H1 (cell line): ENCODE measurements around the gene AGXT2. TPM values are rescaled to one million over a fixed set of nuclear protein-coding genes. Genes with fewer than 3 reads are reported as not detected.

Experiments used
- CTCF ChIA-PET: fragments of 300-600 bp; sonication (Branson Sonifier 250); formaldehyde crosslinking; loops from one replicate; lab custom pipeline; 2021; ENCODE audit not compliant: partially characterized antibody; lab: Charles Lee
- POLR2A ChIA-PET: fragments of 300-600 bp; sonication (Branson Sonifier 250); formaldehyde crosslinking; loops from one replicate; lab custom pipeline; 2021; ENCODE audit warnings: inconsistent platforms; ENCODE audit not compliant: partially characterized antibody; lab: Charles Lee
- DNase-seq, 2 experiments: peaks; one replicate each; pipeline versions ENCODE4 v3.0.0 to v3.0.0-alpha.2; 2010 to 2022; ENCODE audit warnings: low spot score in 2 of 2, low read depth in 1 of 2, mixed read lengths in 1 of 2
- FAIRE-seq: peaks from 2 replicates; lab custom pipeline; 2011; peaks lifted over from hg19 to GRCh38; lab: Jason Lieb, UNC
- H2AFZ ChIP-seq: 2 replicates; pipeline ENCODE4 v1.8.1; 2012; ENCODE audit warnings: low read length, inconsistent platforms
- H2AK5ac ChIP-seq: 2 replicates; pipeline ENCODE4 v1.6.1; 2013; ENCODE audit warnings: low read depth, low read length
- H2BK120ac ChIP-seq: replicated peaks from 2 replicates; pipeline ENCODE3; 2013; ENCODE audit warnings: low read depth, low read length, inconsistent platforms
- H2BK12ac ChIP-seq: 2 replicates; pipeline ENCODE4 v1.6.1; 2013; ENCODE audit warnings: low read depth, low read length
- H2BK15ac ChIP-seq: 2 replicates; pipeline ENCODE4 v1.6.1; 2013; ENCODE audit warnings: low read length
- H2BK20ac ChIP-seq: 2 replicates; pipeline ENCODE4 v1.6.1; 2013; ENCODE audit warnings: low read length
- H2BK5ac ChIP-seq: 2 replicates; pipeline ENCODE4 v1.6.1; 2013; ENCODE audit warnings: low read depth, low read length
- H3K14ac ChIP-seq: 2 replicates; pipeline ENCODE4 v1.6.1; 2013; ENCODE audit warnings: inconsistent platforms; ENCODE audit not compliant: insufficient read length
- H3K18ac ChIP-seq: 2 replicates; pipeline ENCODE4 v1.6.1; 2013; ENCODE audit warnings: low read length; ENCODE audit errors: extremely low read depth
- H3K23ac ChIP-seq: 2 replicates; pipeline ENCODE4 v1.6.1; 2013; ENCODE audit warnings: inconsistent platforms; ENCODE audit not compliant: insufficient read length
- H3K23me2 ChIP-seq: 2 replicates; pipeline ENCODE4 v1.6.1; 2013; ENCODE audit warnings: low read depth, low read length
- H3K27ac ChIP-seq: 2 replicates; pipeline ENCODE4 v1.6.1; 2011; ENCODE audit warnings: low read depth, low read length, inconsistent platforms
- H3K27me3 ChIP-seq, 4 experiments: replicated peaks in 1 of 4; 1 replicate in 1 of 4; 2 replicates in 3 of 4; pipeline versions ENCODE4 v1.6.1 to v1.8.1; 2011 to 2013; ENCODE audit warnings: low read length in 3 of 4, mild to moderate bottlenecking in 3 of 4, inconsistent platforms in 2 of 4, mixed read lengths in 2 of 4, moderate library complexity in 1 of 4; ENCODE audit not compliant: control insufficient read depth in 3 of 4, insufficient read depth in 3 of 4; ENCODE audit errors: extremely low read depth in 1 of 4
- H3K36me3 ChIP-seq, 4 experiments: 2 replicates each; pipeline versions ENCODE4 v1.6.1 to v1.8.1; 2011 to 2013; ENCODE audit warnings: mild to moderate bottlenecking in 4 of 4, low read length in 3 of 4, moderate library complexity in 2 of 4, control low read depth in 1 of 4, inconsistent platforms in 1 of 4; ENCODE audit not compliant: insufficient read depth in 4 of 4, control insufficient read depth in 2 of 4
- H3K4ac ChIP-seq: replicated peaks from 2 replicates; pipeline ENCODE3; 2013; ENCODE audit warnings: low read length, low read depth, mixed read lengths, inconsistent platforms; ENCODE audit not compliant: insufficient read length
- H3K4me1 ChIP-seq, 4 experiments: replicated peaks in 1 of 4; 1 replicate in 1 of 4; 2 replicates in 3 of 4; pipeline versions ENCODE4 v1.6.1 to v1.8.1; 2011 to 2013; ENCODE audit warnings: low read length in 3 of 4, inconsistent platforms in 2 of 4, mixed read lengths in 1 of 4; ENCODE audit not compliant: insufficient read depth in 4 of 4, control insufficient read depth in 3 of 4
- H3K4me2 ChIP-seq, 2 experiments: 2 replicates each; pipeline versions ENCODE4 v1.6.1 to v1.8.1; 2011 to 2013; ENCODE audit warnings: low read depth in 2 of 2, low read length in 2 of 2, control low read depth in 1 of 2, inconsistent platforms in 1 of 2, mild to moderate bottlenecking in 1 of 2; ENCODE audit not compliant: insufficient read depth in 1 of 2
- H3K4me3 ChIP-seq, 4 experiments: fragments of 200-600, 300-600 bp in 1 of 4; sonication (generic), shearing (Covaris generic), sonication (Bioruptor Twin) in 1 of 4; 2 replicates each; pipeline versions ENCODE4 v1.5.1 to v1.8.1; 2011 to 2016; ENCODE audit warnings: low read length in 4 of 4, low read depth in 3 of 4, control low read depth in 2 of 4, inconsistent platforms in 2 of 4, mild to moderate bottlenecking in 2 of 4, mixed read lengths in 1 of 4, moderate library complexity in 1 of 4; ENCODE audit not compliant: insufficient read depth in 2 of 4; ENCODE audit errors: extremely low read depth in 1 of 4
- H3K56ac ChIP-seq: replicated peaks from 2 replicates; pipeline ENCODE3; 2013; ENCODE audit warnings: low read depth, mild to moderate bottlenecking, mixed read lengths, low read length, inconsistent platforms; ENCODE audit not compliant: insufficient read length
- H3K79me1 ChIP-seq: 2 replicates; pipeline ENCODE4 v1.6.1; 2013; ENCODE audit warnings: low read depth, low read length, control low read depth
- H3K79me2 ChIP-seq, 2 experiments: 2 replicates each; pipeline versions ENCODE4 v1.6.1 to v1.8.1; 2012 to 2013; ENCODE audit warnings: low read length in 2 of 2, mild to moderate bottlenecking in 2 of 2, inconsistent platforms in 1 of 2; ENCODE audit not compliant: insufficient read depth in 2 of 2, control insufficient read depth in 1 of 2
- H3K9ac ChIP-seq, 4 experiments: replicated peaks in 1 of 4; 1 replicate in 1 of 4; 2 replicates in 3 of 4; pipeline versions ENCODE4 v1.6.1 to v1.8.1; 2011 to 2013; ENCODE audit warnings: low read depth in 3 of 4, low read length in 3 of 4, control low read depth in 2 of 4, mild to moderate bottlenecking in 2 of 4, moderate library complexity in 2 of 4, inconsistent platforms in 1 of 4; ENCODE audit errors: extremely low read depth in 1 of 4
- H3K9me3 ChIP-seq, 2 experiments: 2 replicates each; pipeline versions ENCODE4 v1.6.1 to v1.8.1; 2012 to 2013; ENCODE audit warnings: mild to moderate bottlenecking in 2 of 2, moderate library complexity in 2 of 2, control low read depth in 1 of 2, inconsistent platforms in 1 of 2, low read depth in 1 of 2, low read length in 1 of 2, mixed read lengths in 1 of 2; ENCODE audit not compliant: insufficient read depth in 2 of 2
- H4K20me1 ChIP-seq, 2 experiments: replicated peaks in 1 of 2; 2 replicates each; pipeline versions ENCODE3 to v1.8.1; 2011 to 2013; ENCODE audit warnings: inconsistent platforms in 2 of 2, low read length in 2 of 2, mild to moderate bottlenecking in 1 of 2; ENCODE audit not compliant: insufficient read depth in 2 of 2, control insufficient read depth in 1 of 2
- H4K5ac ChIP-seq: 2 replicates; pipeline ENCODE4 v1.6.1; 2013; ENCODE audit warnings: low read length, low read depth, mixed read lengths, inconsistent platforms; ENCODE audit not compliant: insufficient read length
- H4K8ac ChIP-seq: 2 replicates; pipeline ENCODE4 v1.8.0; 2013; ENCODE audit warnings: mild to moderate bottlenecking, moderate library complexity, low read length, inconsistent platforms; ENCODE audit not compliant: insufficient read depth; ENCODE audit errors: extremely low read depth
- H4K91ac ChIP-seq: replicated peaks from 2 replicates; pipeline ENCODE3; 2013; ENCODE audit warnings: low read length, mixed read lengths, inconsistent platforms; ENCODE audit not compliant: insufficient read length
- EP300 ChIP-seq, 2 experiments: IDR thresholded peaks; 1 replicate in 1 of 2; 2 replicates in 1 of 2; pipeline ENCODE4 v1.6.1; 2011 to 2012; ENCODE audit warnings: low read depth in 2 of 2, low read length in 2 of 2, mild to moderate bottlenecking in 2 of 2, borderline replicate concordance in 1 of 2, inconsistent platforms in 1 of 2, moderate library complexity in 1 of 2
- GTF2F1 ChIP-seq: IDR thresholded peaks from 2 replicates; pipeline ENCODE4 v1.6.1; 2012; ENCODE audit warnings: low read depth, low read length, improper control_type of control experiment, borderline replicate concordance
- SIX5 ChIP-seq: IDR thresholded peaks from 2 replicates; pipeline ENCODE4 v1.6.1; 2011; ENCODE audit warnings: mild to moderate bottlenecking, low read depth, low read length
- WGBS, 2 experiments: shearing (Covaris generic) in 1 of 2; methylation state at CpG; one replicate each; pipeline versions ENCODE4 v1.1.6 to v1.1.7; 2013 to 2015; ENCODE audit warnings: low lambda C conversion rate in 2 of 2, mixed read lengths in 2 of 2, inconsistent platforms in 1 of 2, low coverage in 1 of 2, missing lambda C conversion rate in 1 of 2; ENCODE audit not compliant: insufficient replicate concordance in 2 of 2, insufficient coverage in 1 of 2, insufficient read length in 1 of 2; ENCODE audit errors: extremely low coverage in 1 of 2, missing lambda C conversion rate in 1 of 2; 5-methylcytosine and 5-hydroxymethylcytosine counted together
- polyA plus RNA-seq, 7 experiments: library from polyadenylated mRNA; depleted of rRNA in 3 of 7; stranded (reverse) in 5 of 7; unstranded in 2 of 7; fragments of >200 nt in 5 of 7; fragments of 200-250 nt in 2 of 7; gene quantifications; 1 replicate in 5 of 7; 2 replicates in 1 of 7; 4 replicates in 1 of 7; pipeline versions ENCODE4 v1.2.1 to v1.2.3, GENCODE V29; 2011 to 2013; ENCODE audit warnings: missing spikeins in 2 of 7, mixed read lengths in 2 of 7
- total RNA-seq: library from RNA; stranded (reverse); fragmentation: NEBNext Ultra II Directional; extraction: Animal tissue kit (Norgen Biotek cat#: 25700); gene quantifications from 2 replicates; pipeline ENCODE4 v1.2.1, GENCODE V29; 2021
- TF ChIP-seq, protein P1 (sequence below): IDR thresholded peaks from 2 replicates; pipeline ENCODE4 v1.6.1; 2012; ENCODE audit warnings: low read length, inconsistent platforms

AGXT2 gene
- total and polyA plus RNA-seq, 2 of the 8 experiments (the other 6 are each of a cell fraction or from before 2014, with no cell fraction given): not detected

DNA sequence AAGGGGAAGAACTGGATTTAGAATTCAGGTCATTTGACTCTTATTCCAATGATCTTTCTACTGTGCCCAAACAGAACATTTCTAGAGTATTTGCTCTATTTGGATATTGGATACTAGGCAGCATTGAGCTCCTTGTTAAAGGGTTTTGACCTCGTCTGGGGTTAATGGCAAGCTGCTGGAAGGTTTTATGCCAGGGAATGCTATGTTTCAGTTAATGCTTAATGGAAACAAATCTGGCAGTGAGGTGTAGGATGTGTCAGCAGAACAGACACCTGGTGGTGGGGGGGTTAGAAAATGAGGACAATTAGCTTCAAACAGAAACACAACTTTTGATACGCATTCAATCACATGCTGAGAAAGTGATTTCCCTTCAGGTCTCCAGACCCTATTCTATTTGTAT lies 51.5 kb downstream of the AGXT2 start:
- H2BK12ac ChIP-seq: no peak overlapping the region
- H2BK15ac ChIP-seq: no peak overlapping the region
- WGBS, 2 experiments: 96% methylated on average over 2 of the region's 2 CpGs; no CpG with 5 or more reads in 1 of the 2 experiments
- FAIRE-seq (no peak), DNase-seq (no peak)
- H3K9me3 ChIP-seq: no peaks in the 10 kb centered on the region
- H3K4me1 ChIP-seq: no peaks in the 10 kb centered on the region
- no peak overlapping the region for H2BK20ac ChIP-seq
- H3K79me2 ChIP-seq: no peaks in the 10 kb centered on the region
- no peak overlapping the region for H2AFZ ChIP-seq
- no peak overlapping the region for H2BK5ac ChIP-seq
- no peak overlapping the region for H3K4ac ChIP-seq
- no peak overlapping the region for H4K5ac ChIP-seq
- POLR2A ChIA-PET: no interaction called here
- no peaks in the 10 kb centered on the region for H4K20me1 ChIP-seq
- TF ChIP-seq GTF2F1 (no peak), SIX5 (no peak), EP300 (IDR thresholded peaks at IDR 0.05; ENCODE audit: borderline replicate concordance in 1 of 2, low read depth in 2 of 2, low read length in 2 of 2) (no peak)
- TF ChIP-seq, protein P1, sequence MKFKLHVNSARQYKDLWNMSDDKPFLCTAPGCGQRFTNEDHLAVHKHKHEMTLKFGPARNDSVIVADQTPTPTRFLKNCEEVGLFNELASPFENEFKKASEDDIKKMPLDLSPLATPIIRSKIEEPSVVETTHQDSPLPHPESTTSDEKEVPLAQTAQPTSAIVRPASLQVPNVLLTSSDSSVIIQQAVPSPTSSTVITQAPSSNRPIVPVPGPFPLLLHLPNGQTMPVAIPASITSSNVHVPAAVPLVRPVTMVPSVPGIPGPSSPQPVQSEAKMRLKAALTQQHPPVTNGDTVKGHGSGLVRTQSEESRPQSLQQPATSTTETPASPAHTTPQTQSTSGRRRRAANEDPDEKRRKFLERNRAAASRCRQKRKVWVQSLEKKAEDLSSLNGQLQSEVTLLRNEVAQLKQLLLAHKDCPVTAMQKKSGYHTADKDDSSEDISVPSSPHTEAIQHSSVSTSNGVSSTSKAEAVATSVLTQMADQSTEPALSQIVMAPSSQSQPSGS: no peak
- no peaks in the 10 kb centered on the region for H3K36me3 ChIP-seq
- H3K9ac ChIP-seq: no peak overlapping the region
- H2BK120ac ChIP-seq: no peak overlapping the region
- no peak overlapping the region for H4K8ac ChIP-seq
- no peak overlapping the region for H2AK5ac ChIP-seq
- no peak overlapping the region for H4K91ac ChIP-seq
- CTCF ChIA-PET: interaction anchor here (0.6 to 1.1 kb wide), 2 partner anchors 38 to 480 kb away, joined by 4 to 5 read pairs; no protein-coding TSS in a partner anchor
- no peaks in the 10 kb centered on the region; the same call in 1 of the 2 replicates for H3K23me2 ChIP-seq
- no peak overlapping the region for H3K4me3 ChIP-seq
- H3K23ac ChIP-seq: no peak overlapping the region
- H3K79me1 ChIP-seq: no peaks in the 10 kb centered on the region
- H3K27ac ChIP-seq: no peak overlapping the region
- no peaks in the 10 kb centered on the region for H3K27me3 ChIP-seq
- H3K14ac ChIP-seq: no peak overlapping the region
- H3K4me2 ChIP-seq: no peak overlapping the region
- H3K18ac ChIP-seq: no peak overlapping the region
- no peak overlapping the region for H3K56ac ChIP-seq
